Hepatocyte (in vitro differentiated cells): ENCODE measurements around the gene CCR1.

Source experiments
- EZH2 ChIP-seq: fragments of 200-600 bp; sonication (generic); IDR thresholded peaks from 2 replicates; pipeline ENCODE4 v1.6.1; 2016; ENCODE audit warnings: antibody characterized with exemption, mild to moderate bottlenecking, borderline replicate concordance
- TF ChIP-seq, protein P1 (sequence below): fragments of 200-600 bp; sonication (generic); IDR thresholded peaks from 2 replicates; pipeline ENCODE4 v1.5.1; 2016; ENCODE audit warnings: antibody characterized with exemption, mild to moderate bottlenecking; ENCODE audit not compliant: poor library complexity

DNA sequence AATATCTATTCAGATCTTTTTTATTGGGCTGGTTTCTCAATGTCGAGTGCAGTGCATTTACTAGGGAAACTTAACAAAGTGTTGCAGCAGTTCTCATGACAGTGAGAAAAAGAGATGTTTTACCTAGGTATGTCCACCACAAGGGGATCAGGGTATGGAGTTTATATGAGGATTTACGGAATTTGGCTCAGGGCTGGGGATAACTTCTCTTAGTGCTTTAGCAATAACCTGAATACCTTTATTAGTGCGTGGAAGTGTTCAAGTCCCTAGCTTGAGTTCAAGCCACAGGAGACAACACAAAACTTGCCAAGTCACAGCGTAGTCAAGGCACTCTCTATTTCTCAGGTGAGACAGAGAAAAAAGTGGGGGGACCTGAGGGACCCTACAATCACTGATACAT is 30.3 kb upstream of the CCR1 start:
- TF ChIP-seq, protein P1, sequence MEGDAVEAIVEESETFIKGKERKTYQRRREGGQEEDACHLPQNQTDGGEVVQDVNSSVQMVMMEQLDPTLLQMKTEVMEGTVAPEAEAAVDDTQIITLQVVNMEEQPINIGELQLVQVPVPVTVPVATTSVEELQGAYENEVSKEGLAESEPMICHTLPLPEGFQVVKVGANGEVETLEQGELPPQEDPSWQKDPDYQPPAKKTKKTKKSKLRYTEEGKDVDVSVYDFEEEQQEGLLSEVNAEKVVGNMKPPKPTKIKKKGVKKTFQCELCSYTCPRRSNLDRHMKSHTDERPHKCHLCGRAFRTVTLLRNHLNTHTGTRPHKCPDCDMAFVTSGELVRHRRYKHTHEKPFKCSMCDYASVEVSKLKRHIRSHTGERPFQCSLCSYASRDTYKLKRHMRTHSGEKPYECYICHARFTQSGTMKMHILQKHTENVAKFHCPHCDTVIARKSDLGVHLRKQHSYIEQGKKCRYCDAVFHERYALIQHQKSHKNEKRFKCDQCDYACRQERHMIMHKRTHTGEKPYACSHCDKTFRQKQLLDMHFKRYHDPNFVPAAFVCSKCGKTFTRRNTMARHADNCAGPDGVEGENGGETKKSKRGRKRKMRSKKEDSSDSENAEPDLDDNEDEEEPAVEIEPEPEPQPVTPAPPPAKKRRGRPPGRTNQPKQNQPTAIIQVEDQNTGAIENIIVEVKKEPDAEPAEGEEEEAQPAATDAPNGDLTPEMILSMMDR, result no peak
- TF ChIP-seq EZH2, result no peak
